Bone marrow (tissue), 2 donors: ENCODE measurements around the gene RPS6KL1.
A peak's percentile ranks its signal among the peaks of the same experiment; 100 is the strongest.

Source experiments
- DNase-seq, 2 donors: peaks; one replicate each; lab custom pipeline; 2025; lab: John Stamatoyannopoulos, UW

Gene RPS6KL1

DNA sequence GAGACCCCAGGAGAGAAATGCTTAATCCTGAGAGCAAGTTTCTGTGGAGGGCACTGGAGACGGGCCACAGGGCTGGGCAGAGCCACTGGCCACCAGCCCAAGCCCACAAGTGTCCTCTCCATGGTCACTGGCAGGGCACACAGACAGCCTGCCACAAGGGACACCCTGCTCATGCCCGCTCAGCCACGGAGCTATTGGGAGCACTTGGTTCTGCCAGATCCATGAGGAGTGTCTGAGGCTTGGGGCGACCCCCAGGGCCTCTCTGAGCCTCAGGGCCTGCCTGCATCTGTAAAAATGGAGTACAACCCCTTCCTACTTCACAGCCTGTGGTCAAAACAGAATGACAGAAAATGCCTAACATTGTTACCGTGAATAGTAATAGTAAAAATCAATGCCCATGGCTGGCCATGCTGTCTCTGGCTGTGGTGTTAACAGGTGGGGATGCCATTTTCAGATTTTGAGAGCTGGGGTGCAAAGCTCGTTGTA, 29.2 kb upstream of the RPS6KL1 start:
- DNase-seq, result no peak

DNA sequence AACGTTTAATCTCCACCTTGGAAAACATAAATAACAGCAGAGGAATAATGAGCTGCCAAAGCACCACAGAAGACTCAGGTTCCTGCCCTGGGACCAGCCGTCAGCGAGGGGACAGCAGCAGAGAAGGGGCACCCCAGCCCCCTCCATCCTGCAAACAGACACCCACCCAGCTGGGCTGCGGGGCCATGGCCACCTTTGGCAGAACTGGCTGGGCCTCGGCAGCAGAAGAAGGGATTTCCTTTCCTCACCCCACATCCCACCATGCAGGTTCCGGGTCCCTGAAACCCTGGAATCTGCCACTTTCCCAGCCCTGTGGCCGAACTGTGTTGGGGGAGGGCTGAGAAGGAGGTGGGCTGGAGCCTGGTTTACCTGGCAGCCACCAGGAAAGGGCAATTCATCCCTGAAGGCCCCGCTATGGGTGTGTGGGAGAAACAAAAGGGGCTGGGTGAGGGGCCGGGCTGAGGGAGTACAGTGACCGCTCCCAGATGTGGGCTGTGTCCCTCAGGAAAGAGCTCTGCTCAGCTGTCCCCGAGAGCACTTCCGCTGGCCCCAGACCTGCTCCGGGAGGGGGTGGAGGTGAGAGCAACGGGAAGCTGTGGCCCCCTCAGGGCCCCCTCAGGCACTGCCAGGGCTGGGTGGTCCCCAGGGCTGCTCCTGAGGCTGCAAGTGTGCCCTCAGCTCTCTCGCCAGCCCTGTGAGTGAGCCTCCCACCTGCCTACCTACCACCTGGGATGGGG, 28.6 kb upstream of the RPS6KL1 start:
- DNase-seq, result no peak

GRCh38 chr14:74950795-74951442, 27.9 kb upstream of the RPS6KL1 start:
- no peak for DNase-seq

GRCh38 chr14:74949859-74950573, 27.0 kb upstream of the RPS6KL1 start:
- no peak for DNase-seq

DNA sequence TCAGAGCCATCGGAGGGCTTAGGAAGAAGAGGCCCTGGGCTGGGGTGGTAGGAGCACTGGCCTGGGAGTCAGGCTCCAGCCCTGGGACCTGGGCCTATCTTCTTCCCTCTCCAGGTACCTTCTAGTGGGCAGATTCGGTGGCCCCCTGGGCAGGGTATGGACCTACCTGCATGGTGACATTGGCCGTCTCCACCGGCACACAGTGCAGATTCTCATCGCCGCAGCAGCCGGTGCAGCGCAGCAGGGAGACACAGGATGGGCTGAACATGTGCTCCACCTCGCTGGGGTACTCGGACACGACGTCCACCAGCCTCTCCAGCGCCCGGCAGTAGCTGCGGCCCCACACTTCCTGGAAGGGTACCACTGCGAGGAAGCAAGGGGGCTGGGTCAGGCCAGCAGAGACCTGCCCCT, 26.1 kb upstream of the RPS6KL1 start:
- DNase-seq, result no peak

DNA sequence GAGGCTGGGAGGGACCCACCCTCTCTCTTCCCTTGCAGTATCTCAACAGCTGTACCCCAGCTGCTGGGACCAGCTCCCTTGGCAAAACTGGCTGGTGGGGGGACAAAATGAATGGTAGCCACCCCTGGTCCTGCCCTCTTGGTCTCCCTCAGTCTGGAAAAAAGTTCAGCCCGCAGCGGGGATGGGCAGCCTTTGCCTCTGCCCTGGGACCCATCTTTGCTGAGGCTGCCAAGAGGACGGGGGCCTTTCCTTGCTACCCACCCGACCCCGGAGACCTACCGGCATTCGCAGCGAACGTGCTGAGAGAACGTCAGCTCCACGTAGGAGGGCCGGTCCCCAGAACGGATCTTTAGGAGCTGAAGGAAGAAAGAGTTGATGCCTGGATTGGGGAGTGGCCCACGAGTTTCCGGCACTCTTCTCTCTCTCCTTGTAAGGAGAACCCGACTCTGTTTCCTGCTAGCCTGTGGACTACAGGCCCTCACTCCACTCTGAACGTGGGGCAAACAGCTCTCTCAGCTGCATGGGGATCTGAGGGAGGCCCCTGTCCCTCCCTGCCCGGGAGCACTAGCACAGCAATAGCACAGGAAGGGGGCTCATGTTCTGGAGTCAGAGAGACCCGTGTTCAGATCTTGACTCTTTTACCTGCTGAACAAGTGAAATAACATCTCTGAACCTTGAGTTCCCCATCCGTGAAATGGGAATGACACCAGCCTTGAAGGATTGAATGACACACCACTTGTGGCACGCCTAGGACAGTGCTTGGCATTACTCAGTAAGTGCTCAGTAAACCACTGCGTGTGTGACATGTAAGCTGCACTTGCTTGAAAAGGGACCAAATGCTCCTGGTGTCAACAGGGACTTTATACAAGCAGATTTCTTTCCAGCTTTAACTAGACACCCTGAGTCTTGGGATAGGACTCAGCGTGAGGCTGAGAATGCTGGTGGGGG, 25.4 kb upstream of the RPS6KL1 start:
- no peak for DNase-seq

DNA sequence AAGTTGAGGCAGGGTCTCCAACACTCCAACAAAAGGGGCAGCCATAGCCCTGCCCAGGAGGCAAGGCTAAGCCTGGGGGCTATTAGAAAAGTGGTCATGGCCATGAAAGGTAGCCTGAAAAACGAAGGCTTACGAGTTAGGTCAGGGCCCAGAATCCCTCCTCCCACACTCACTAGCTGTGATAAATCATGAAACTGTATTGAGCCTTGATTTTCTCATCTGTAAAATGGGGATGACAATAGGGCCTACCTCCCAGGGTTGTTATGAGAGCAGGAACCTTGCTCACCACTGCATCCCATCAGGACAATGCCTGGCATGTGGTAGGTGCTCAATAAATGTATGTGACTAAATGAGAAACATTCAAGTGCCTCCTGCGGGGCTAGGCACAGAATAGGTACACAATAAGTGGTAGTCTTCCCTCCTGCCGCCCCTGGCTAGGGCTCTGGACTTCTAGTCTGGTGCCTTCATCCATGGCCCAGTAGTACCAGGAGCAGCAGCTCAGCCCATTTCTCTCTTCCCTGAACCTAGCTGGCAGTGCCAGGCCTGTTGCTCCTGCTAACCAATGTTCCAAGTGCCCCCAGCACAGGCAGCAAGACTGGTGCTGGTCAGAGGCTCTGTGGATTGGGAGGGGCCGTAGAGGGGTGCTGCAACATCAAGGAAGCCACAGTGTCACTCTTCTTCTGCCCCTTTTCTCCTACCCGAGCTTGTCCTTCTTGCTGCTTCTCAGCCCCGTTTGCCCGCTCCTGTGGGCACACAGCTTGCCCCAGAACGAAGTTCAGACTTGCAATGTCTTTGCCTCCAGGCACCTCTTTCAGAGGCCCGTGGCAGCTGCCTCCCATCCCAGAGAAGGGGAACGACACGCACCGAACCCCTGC, 24.5 kb upstream of the RPS6KL1 start:
- DNase-seq, result no peak

GRCh38 chr14:74946659-74947281, 23.7 kb upstream of the RPS6KL1 start:
- DNase-seq, result no peak

DNA sequence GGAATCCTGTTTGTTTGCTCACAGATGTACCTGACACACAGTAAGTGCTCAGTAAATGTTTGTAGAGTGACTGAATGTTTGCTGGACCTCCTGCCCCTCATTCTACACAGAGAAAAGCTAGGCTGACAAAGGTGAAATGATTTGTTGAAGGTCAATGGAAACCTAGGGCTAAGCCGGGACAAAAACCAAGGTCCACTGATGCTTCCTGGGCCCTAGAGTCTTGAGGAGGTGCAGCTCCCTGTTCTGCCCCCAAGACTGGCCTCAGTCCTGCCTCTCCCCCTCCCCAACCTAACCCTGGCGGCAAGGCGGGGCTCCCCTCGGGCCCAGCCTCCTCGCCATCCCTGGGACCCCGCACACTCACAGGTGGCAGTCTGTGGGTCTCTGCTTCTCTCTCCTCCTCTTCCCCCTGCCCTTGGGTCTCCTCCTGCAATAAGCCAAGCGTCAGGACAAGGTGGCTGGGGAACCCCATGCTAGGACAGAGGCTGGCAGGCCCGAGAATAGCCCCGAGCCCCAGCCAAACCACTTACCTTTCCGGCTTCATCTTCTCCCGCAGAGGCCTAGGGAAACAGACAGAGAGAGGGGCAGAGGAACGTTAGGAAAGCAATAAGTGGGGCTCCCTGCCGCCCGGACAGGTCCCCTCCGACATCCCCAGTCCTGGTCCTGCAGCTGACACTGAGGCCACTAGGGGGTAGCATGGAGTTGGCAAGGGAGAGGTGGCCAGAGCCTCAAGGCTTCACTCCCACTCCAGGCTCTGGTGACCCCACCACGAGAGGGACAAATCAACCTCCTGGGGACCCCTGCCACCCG, 23.0 kb upstream of the RPS6KL1 start:
- DNase-seq, result peak; percentile 24 to 59

DNA sequence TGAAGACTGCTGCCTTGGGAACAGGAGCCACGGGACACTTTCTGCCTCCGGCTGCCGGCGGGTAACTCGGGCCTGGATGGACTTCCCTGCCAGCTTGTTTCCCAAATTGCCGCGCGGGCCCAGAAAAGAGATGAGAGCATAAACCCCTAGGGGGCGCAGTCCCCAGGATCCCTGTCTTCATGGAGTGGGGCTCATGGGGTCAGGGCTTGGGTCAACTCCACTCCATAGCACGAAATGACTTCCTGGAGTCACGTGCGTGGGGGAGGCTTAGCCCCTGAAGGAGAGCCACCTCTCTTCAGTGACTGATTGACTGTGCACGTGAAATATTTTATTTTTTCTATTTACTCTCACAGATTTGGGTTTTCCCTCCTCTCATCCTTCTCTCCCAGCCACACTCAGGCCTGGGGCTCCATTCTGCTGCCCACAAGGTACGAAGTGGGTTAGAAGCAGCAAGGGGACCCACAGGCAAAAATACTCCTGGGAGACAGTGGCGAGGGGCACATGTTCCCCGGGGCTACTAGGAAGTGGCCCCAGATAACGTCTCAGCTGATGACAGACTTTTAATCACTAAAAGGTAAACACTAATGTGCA, 22.3 kb upstream of the RPS6KL1 start:
- DNase-seq, result no peak

GRCh38 chr14:74942608-74943007, 19.5 kb upstream of the RPS6KL1 start:
- no peak for DNase-seq

GRCh38 chr14:74942181-74942580, 19.1 kb upstream of the RPS6KL1 start:
- no peak for DNase-seq

DNA sequence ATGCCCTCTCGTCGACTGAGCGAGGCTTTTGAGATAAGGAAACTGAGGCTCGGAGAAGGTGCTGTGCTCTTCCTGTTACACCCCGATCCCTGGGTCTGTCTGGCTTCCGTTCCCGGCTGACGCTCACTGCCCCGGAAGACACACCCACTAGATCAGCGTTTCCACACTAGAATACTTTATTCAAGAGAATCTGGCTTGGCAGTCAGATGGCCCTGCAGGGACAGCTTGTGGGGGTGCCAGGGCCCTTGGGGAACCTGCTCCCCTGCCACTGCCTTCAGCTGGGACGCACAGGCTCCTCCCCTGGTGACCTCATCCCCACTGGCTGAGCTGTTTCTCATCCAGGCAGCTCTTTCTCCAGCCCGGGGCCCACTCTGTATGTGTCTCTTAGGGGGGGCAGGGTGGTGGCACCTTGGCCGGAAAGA, 18.6 kb upstream of the RPS6KL1 start:
- peak; percentile 32 to 60 for DNase-seq

- DNase-seq, result no peak
Measured at GRCh38 chr14:74940956-74941565, 18.0 kb upstream of the RPS6KL1 start.

GRCh38 chr14:74938531-74939495, 15.8 kb upstream of the RPS6KL1 start:
- DNase-seq, result no peak

DNA sequence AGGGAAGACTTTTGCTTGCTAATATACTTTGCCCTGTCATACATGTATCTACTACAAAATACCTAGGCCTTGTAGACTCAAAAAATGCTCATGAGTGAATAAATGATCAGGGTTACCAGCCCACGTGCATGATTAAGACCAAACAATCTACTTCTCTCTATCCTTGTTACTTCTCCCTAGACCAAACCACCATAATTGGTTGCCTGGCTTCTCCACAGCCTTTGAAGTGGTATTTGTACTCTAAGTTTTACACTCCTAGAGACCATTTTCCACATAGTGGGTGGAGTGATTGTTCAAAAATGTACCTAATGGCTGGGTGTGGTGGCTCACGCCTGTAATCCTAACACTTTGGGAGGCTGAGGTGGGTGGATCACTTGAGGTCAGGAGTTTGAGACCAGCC, 14.1 kb upstream of the RPS6KL1 start:
- no peak for DNase-seq

DNA sequence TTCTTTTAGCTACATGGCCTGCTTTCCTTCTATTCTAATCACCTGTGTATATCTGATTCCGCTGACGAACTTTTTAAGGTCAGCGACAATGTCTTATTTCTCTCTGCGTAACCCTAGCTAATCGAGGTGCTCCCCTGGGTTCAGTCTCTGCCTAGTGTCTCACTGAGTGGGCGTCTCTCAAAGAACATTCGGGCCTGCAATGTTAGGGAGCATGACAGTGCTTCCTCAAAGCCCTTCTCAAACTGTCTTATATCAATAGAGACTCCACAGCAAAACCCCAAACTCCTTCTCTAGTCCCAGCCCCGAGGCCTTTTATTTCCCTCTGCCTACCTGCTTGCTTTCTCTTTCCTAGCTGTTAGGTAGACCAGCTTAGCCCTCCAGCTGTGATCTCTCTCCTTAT, 13.7 kb upstream of the RPS6KL1 start:
- DNase-seq, result no peak
